ENCODE data around the gene LRRC4B.
A peak's percentile ranks its signal among the peaks of the same experiment; 100 is the strongest.
"Not testable (repeated sequence)": the region's sequence is repeated elsewhere in the genome, so short reads cannot be mapped to it uniquely, and the experiment has no call there.

The LRRC4B gene, protein sequence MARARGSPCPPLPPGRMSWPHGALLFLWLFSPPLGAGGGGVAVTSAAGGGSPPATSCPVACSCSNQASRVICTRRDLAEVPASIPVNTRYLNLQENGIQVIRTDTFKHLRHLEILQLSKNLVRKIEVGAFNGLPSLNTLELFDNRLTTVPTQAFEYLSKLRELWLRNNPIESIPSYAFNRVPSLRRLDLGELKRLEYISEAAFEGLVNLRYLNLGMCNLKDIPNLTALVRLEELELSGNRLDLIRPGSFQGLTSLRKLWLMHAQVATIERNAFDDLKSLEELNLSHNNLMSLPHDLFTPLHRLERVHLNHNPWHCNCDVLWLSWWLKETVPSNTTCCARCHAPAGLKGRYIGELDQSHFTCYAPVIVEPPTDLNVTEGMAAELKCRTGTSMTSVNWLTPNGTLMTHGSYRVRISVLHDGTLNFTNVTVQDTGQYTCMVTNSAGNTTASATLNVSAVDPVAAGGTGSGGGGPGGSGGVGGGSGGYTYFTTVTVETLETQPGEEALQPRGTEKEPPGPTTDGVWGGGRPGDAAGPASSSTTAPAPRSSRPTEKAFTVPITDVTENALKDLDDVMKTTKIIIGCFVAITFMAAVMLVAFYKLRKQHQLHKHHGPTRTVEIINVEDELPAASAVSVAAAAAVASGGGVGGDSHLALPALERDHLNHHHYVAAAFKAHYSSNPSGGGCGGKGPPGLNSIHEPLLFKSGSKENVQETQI

DNA sequence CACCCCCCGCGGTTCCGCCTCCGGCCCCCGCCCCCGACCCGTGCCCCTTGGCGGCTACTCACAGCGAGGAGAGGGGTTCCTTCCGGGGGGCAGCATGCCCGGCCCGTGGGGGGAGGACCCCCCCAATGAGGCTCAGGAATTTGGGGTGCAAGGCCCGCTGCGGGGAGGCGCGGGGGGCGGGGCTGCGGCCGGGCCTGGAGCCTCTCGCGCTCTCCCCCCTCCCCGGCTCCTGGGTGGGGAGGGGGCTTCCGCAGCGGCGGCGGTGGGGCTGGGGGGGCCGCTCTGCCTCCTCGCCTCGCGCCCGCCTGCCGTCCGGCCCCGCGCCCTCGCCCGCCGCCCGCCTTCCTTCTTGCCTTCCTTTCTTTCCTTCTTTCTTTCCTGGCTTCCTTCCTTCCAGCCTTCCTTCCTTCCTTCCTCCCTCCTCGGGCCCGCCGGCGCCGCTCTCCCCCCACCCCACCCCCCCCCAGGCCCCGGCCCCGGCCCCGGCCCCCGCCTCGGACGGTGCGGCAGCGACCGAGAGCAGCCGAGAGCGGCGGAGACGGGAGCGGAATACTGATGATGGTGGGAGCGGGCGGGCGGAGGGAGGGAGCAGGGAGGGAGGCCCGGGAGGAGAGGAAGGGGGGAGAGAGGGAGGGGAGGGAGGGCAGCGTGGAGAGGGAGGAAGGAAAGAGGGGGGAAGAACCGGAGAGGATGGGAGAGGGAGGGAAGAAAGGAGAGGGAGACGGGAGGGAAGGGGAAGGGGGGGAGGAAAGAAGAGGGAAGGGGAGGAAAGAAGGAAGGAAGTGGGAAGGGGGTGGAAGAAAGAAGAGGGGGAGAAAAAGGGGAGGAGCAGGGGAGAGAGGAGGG, at the start of gene LRRC4B:
LRRC4B (minus strand) TSS at position 554 of the 846 bp plus-strand sequence. CDS start 19,597 bp downstream, outside the sequence.
- no peak for DNase-seq (ENCODE audit: low spot score)

DNA sequence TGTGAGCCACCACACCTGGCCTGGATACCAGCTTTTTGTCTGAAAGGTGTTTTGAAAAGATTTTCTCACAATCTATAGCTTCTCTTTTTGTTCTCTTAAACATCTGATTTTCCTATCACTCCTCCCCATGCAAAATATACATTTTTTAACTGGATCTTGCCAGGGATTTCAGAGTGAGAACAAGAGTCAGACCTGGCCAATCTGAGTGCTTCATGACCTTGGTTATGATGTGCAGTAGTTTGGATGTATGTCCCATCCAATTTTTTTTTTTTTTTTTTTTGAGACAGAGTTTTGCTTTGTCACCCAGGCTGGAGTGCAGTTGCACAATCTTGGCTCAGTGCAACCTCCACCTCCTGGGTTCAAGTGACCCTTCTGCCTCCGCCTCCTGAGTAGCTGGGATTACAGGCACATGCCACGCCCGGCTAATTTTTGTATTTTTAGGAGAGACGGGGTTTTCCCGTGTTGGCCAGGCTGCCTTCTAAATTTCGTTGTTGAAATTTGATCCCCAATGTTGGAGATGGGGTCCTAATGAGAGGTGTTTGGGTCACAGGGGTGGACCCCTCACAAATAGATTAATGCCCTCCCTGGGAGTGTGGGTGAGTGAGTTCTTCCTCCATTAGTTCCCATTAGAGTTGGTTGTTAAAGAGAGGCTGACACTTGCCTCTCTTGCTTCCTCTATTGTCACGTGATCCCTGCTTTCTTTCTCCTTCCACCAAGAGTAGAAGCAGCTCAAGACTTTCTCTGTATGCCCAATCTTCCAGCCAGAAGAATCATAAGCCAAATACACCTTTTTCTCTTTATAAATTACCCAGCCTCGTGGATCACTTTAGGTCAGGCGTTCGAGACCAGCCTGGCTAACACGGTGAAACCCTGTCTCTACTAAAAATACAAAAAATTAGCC, 44.5 kb upstream of the LRRC4B start:
- not testable (repeated sequence) for DNase-seq (ENCODE audit: low spot score)

DNA sequence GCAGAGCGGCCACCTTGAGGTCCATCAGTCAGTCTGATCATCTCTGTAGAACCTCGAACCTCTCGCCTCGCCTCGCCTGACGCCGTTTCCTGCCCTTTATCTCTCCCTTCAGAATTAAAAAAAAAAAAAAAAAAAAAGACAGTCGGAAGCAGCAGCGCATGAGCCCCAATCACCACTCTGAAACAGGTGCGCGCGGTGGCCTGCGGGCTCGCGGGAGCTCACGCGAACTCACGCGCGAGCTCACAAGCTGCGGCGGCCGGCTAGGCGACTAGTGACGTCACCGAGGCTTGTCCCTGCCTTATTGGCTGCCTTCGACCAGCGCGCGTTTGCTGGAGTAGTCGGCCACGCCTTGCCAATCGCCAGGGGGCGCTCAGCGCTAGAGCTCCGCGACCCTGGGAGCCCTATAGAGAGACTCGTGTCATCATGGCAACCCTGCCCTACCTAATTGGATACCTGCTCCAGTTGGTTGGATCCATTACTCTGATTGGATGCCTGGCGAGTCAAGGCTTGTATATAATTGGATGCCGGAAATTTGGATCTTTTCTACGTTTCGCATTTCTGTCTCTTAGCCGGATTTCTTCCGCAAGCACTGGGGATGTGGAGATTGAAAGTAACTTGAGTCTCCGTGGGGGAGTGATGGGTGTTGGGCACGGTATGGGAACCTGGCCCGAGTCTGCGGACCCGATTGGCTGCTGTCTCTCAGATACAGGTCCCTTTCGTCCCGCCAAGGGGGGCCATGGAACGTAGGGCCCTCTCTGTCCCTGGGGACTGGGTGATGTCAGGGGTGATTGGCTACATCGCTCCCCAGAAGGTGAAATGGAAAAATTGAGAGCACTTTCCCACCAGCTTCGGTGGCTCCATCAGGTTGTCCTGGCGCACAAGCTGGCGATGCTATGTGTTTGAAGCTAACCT, 39.9 kb upstream of the LRRC4B start:
- DNase-seq (ENCODE audit: low spot score): peak; percentile 51

DNA sequence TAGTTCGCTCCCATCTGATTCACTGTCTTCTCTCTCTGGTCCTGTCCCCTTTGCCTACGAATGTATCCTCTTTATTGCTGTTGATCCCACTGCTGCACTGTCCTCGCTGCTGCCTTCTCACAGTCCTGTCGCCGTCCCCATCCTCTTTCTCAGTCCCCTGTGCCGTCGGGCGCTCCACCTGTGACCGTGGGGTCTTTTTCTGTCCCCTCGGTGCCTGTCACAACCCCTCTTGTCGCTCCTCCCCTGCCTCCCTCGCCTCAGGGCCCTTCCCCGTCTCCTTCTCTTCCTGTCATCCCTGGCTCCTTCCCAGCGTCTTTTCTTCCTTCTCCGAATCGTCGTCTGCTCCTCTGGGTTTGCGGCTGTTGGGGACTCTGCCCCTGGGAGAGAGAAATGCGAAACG, 39.2 kb upstream of the LRRC4B start:
- no peak for DNase-seq (ENCODE audit: low spot score)

DNA sequence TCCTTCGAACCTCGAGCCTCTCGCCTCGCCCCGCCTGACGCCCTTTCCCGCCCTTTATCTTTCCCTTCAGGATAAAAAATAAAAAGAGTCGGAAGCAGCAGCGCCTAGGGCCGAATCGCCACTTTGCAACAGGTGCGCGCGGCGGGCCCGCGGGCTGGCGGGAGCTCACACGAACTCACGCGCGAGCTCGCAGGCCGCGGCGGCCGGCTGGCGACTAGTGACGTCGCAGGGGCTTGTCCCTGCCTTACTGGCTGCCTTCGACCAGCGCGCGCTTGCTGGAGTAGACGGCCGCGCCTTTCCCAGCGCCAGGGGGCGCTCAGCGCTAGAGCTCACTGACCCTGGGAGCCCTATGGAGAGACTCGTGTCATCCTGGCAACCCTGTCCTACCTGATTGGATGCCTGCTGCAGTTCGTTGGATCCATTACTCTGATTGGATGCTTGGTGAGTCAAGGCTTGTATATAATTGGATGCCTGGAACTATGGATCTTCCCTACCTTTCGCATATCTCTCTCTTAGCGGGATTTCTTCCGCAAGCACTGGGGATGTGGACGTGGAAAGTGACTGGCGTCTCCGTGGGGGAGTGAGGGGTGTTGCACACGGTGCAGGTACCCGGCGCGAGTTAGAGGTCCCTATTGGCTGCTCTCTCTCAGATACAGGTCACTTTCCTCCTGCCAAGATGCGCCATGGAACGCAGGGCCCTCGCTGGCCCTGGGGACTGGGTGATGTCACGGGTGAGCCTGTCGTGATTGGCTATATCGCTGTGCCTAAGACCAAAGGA, 38.0 kb upstream of the LRRC4B start:
- not testable (repeated sequence) for DNase-seq (ENCODE audit: low spot score)

DNA sequence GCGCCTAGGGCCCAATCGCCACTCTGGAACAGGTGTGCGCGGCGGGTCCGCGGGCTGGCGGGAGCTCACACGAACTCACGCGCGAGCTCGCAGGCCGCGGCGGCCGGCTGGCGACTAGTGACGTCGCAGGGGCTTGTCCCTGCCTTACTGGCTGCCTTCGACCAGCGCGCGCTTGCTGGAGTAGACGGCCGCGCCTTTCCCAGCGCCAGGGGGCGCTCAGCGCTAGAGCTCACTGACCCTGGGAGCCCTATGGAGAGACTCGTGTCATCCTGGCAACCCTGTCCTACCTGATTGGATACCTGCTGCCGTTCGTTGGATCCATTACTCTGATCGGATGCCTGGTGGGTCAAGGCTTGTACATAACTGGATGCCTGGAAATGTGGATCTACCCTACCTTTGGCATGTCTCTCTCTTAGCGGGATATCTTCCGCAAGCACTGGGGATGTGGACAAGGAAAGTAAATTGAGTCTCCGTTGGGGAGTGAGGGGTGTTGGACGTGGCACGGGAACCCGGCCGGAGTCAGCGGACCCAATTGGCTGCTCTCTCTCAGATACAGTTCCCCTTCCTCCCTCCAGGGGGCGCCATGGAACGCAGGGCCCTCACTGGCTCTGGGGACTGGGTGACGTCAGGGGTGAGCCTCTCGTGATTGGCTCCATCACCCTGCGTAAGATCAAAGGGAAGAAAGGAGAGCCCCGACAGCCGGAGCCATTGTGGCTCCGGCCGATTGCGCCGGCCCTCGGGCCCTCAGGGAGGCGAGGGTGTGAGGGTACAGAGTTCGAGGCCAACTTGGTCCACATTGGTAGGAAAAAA, 36.2 kb upstream of the LRRC4B start:
- DNase-seq (ENCODE audit: low spot score): not testable (repeated sequence)

DNA sequence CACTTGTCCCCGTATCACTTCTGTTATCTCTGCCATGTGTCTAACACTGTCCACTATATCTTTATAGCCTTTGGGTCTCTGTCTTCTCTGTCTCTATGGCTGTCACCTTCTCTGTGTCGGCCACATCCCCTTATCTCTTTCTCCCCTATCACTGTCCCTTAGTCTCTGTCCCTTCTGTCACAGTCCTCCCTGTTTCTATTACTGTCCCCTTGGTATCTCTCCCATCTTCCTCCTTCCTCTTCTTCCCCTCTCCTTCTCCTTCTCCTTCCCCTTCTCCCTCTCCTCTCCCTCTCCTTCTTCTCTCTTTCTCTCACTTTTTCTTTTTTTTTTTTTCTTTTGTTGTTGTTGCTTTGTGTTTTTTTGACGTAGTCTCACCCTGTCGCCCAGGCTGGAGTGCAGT, 34.7 kb upstream of the LRRC4B start:
- no peak for DNase-seq (ENCODE audit: low spot score)

DNA sequence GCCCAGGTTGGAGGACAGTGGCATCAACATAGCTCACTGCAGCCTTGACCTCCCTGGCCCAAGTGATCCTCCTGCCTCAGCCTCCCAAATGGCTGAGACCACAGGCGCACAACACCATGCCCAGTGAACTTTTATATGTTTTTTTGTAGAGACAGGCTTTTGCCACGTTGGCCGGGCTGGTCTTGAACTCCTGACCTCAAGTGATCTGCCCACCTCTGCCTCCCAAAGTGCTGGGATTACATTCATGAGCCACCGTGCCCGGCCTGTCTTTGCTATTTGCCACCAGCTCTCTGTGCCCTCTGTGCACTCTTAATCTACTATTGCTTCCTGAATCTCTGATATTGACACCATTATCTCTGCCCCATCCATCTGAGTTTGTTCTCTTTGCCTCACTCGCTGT, 34.3 kb upstream of the LRRC4B start:
- DNase-seq (ENCODE audit: low spot score): no peak

DNA sequence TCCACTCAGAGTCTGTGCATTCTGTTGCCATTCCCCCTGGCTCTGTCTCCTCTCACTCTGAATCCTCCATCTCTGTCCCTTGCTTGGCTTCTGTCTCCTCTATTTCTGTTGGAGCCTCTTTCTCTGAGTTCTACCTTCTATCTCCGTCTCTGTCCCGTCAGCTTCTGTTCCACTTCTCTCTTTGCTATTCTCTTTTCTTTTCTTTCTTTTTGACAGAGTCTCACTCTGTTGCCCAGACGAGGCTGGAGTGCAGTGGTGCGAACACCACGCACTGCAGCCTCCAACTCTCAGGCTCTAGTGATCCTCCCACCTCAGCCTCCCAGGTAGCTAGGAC, 33.8 kb upstream of the LRRC4B start:
- no peak for DNase-seq (ENCODE audit: low spot score)

DNA sequence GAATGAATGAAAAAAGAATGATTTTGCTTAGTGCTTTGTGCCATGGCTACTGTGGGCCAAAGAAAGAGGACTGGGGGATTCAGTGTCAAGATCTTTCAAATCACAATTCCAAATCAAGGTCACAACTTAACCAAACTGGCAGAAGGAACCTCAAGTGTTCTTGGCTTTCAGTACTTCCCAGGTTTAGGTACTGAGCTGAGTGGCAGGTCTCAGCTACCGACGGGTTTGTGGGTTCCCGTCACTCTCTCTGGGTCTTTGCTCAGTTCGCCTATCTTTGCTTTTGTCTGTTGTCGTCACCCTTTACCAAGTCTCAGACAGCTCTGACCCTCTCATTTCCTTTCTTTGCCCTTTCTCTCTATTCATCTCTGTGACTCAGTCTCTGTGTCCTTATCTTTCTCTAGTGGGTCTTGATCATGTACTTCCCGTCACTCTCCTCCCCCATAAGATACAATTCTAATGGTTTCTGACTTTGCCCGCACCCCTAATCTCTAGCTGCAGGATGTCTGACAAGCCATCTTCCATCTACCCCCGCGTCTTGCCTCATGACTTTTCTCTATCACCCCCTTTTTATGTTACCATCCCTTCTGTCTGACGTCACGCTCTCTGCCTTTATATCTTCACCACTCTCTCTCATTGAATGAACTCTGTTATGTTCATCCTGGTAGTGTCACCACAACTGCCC, 33.3 kb upstream of the LRRC4B start:
- DNase-seq (ENCODE audit: low spot score): no peak

DNA sequence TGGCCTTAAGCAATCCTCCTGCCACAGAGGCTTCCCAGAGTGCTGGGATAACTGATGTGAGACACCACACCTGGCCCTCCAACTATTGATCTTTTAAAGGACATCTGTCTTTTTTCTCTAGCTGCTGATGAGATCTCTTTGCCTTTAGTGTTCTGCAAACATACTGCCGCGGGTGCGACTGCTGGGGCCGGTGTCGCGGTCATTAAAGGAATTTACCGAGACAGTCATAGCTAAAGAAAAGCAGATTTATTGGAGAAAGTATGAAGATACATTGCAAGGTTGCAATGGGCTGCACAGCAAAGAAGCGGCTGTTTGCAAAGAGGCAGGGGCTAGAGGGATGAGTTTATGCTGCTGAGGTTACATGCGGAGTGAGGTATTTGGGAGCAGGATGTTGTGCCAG, 31.2 kb upstream of the LRRC4B start:
- no peak for DNase-seq (ENCODE audit: low spot score)

DNA sequence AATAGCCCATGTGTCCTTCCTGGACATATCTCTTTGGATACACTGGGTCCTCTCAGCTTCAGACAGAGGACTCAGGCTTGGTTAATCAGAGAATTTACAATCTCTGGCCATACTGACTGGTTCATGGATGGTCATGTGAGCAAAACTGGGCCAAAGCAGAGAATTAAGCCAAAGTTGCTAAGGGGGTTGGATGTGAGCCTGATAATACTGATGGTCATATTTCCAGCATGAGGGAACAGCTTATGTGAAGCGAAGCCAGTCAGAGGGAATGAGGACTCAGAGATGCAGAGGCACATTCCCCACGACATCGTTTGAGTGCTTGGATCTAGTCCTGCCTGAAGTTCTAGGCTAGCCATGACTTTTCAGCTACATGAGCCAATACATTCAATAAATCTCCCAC, 22.0 kb upstream of the LRRC4B start:
- no peak for DNase-seq (ENCODE audit: low spot score)

DNA sequence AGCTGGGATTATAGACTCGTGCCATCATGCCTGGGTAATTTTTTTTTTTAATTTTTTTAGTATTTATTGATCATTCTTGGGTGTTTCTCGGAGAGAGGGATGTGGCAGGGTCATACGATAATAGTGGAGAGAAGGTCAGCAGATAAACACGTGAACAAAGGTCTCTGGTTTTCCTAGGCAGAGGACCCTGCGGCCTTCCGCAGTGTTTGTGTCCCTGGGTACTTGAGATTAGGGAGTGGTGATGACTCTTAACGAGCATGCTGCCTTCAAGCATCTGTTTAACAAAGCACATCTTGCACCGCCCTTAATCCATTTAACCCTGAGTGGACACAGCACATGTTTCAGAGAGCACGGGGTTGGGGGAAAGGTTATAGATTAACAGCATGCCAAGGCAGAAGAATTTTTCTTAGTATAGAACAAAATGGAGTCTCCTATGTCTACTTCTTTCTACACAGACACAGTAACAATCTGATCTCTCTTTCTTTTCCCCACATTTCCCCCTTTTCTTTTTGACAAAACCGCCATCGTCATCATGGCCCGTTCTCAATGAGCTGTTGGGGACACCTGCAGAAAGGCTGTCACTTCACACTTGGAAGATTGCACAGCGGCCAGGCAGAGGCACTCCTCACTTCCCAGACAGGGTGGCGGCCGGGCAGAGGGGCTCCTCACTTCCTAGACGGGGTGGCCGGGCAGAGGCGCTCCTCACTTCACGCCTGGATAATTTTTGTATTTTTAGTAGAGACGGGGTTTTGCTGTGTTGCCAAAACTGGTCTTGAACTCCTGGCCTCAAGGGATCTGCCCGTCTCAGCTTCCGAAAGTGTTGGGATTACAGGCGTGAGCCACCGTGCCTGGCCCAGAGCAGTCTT, 13.8 kb upstream of the LRRC4B start:
- DNase-seq (ENCODE audit: low spot score): not testable (repeated sequence)

DNA sequence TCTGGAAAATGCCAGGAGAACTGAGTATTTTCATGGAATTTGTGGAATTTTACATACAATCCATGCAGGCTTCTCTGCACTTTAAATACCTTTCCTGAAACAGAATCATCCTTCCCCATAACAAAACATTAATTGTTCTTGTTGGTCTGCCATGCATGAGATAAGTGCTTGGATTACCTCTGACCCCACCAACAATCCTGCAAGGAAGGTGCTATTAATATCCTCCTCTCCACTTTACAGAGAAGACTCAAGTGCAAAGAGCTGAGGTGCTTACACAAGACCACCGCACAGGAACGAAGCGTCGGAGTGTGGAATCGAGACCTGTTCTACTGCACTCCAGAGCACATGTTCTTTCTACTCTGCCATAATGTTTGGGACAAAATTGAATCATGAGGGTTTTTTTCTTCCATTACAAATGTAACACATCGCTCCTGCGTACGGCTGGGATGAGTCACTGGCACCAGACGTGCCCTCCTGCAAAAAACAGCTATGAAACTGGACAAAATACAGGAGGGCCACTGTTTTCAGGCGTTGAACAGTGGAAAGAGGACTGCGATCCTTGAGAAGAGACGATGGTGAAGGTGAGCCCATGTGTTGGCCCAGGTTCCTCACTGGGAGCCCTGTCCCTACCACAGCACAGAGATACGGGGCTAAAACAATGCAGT, 12.9 kb upstream of the LRRC4B start:
- no peak for DNase-seq (ENCODE audit: low spot score)

DNA sequence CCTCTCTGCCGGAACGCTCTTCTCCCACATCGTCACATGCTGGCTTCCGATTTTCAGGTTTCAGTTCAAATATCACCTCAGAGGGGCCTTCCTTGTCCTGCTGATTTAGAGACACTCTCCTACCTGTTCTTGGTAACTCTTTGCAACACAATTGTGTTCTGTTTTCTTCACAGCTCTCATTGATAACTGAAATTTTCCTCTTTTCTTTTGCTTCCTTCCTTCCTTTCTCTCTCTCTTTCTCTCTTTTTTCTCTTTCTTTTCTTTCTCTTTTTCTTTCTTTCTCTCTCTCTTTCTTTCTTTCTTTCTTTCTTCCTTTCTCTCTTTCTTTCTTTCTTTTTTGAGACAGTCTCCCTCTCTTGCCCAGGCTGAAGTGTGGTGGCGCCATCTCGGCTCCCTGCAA, 12.0 kb upstream of the LRRC4B start:
- DNase-seq (ENCODE audit: low spot score): no peak

DNA sequence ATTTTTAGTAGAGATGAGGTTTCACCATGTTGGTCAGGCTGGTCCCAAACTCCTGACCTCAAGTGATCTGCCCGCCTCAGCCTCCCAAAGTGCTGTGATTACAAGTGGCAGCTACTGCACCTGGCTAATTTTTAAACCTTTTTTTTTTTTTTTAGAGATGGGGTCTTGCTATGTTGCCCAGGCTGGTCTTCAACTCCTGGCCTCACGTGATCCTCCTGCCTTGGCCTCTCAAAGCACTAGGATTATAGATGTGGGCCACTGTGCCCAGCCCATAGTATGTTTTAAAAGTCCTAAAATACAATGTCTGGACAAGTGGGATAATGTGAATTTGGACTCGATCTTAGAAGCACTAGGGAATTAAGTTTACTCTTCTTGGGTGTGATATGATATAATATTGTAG, 8.5 kb upstream of the LRRC4B start:
- DNase-seq (ENCODE audit: low spot score): not testable (repeated sequence)
